ENCODE measurements around the gene MPIG6B.

DNA sequence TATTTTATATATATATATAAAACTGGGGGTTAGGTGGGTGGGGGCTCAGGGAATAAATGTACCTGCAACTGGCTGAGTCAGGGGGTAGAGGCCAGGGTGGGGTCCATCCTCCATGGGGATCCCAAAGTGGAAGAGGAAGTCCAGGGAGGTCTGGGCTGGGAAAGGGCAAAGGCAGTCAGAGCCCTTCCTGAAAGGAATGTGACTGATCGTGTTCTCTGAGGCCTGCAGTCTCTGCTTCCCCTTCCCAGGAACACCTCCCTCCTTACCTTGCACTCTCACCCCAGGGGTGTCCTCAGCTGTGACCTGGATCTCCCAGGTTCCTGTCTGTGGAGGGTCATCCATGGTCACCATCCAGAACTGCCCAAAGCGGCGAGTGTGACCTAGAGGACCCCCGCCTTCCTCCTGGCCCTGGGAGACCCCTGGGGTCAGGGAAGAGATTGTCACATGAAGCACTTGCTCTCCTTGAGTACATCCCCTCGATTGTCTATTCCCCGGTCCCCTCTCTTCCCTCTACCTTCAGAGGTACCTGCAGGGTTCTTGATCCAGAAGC is 44.0 kb downstream of the MPIG6B start:
- TF ChIP-seq, protein P1, sequence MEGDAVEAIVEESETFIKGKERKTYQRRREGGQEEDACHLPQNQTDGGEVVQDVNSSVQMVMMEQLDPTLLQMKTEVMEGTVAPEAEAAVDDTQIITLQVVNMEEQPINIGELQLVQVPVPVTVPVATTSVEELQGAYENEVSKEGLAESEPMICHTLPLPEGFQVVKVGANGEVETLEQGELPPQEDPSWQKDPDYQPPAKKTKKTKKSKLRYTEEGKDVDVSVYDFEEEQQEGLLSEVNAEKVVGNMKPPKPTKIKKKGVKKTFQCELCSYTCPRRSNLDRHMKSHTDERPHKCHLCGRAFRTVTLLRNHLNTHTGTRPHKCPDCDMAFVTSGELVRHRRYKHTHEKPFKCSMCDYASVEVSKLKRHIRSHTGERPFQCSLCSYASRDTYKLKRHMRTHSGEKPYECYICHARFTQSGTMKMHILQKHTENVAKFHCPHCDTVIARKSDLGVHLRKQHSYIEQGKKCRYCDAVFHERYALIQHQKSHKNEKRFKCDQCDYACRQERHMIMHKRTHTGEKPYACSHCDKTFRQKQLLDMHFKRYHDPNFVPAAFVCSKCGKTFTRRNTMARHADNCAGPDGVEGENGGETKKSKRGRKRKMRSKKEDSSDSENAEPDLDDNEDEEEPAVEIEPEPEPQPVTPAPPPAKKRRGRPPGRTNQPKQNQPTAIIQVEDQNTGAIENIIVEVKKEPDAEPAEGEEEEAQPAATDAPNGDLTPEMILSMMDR (IDR thresholded peaks at IDR 0.05): no peak
- no peak for TF ChIP-seq ZFX (IDR thresholded peaks at IDR 0.05; ENCODE audit: borderline replicate concordance)

Measured in 22Rv1 (cell line).